Stimulated activated CD4-positive, alpha-beta T cell treated with anti-CD3 and anti-CD28 coated beads, Interleukin-4, amount 100 ng/mL, for 48 hours (primary cell): ENCODE data around the gene ACAA1.

Experiments used
- DNase-seq, 2 donors: peaks; one replicate each; pipeline ENCODE4 v3.0.0-alpha.2; 2020; ENCODE audit warnings: low read depth in 2 of 2

Gene ACAA1

GRCh38 chr3:38118421-38119247 lies 18.3 kb downstream of the ACAA1 start:
- no peak for DNase-seq

- DNase-seq, result peak; percentile 59 to 69
These were observed 19.0 kb downstream of the ACAA1 start for GRCh38 chr3:38117748-38118420.

- DNase-seq, result no peak
These were observed 19.7 kb downstream of the ACAA1 start for GRCh38 chr3:38117163-38117716.

GRCh38 chr3:38116471-38117162 lies 20.3 kb downstream of the ACAA1 start:
- no peak for DNase-seq

- DNase-seq, result no peak
These were observed 21.1 kb downstream of the ACAA1 start for GRCh38 chr3:38115645-38116427.

- DNase-seq, result no peak
These were observed 21.9 kb downstream of the ACAA1 start for GRCh38 chr3:38114875-38115644.

- no peak for DNase-seq
These were observed 22.7 kb downstream of the ACAA1 start for GRCh38 chr3:38114052-38114874.

GRCh38 chr3:38112378-38112761 lies 24.6 kb downstream of the ACAA1 start:
- no peak for DNase-seq

- no peak for DNase-seq
These were observed 25.1 kb downstream of the ACAA1 start for GRCh38 chr3:38111696-38112377.

- DNase-seq, result no peak
These were observed 25.7 kb downstream of the ACAA1 start for GRCh38 chr3:38111201-38111600.

- no peak for DNase-seq
These were observed 26.4 kb downstream of the ACAA1 start for GRCh38 chr3:38110314-38111050.

- no peak for DNase-seq
These were observed 27.2 kb downstream of the ACAA1 start for GRCh38 chr3:38109580-38110313.

- DNase-seq, result no peak
These were observed 28.0 kb downstream of the ACAA1 start for GRCh38 chr3:38108649-38109579.

GRCh38 chr3:38107911-38108648 lies 28.8 kb downstream of the ACAA1 start:
- no peak for DNase-seq

- DNase-seq, result no peak
These were observed 31.4 kb downstream of the ACAA1 start for GRCh38 chr3:38105525-38105924.

- DNase-seq, result no peak
These were observed 34.5 kb downstream of the ACAA1 start for GRCh38 chr3:38102444-38102814.
